IPS-11a (cell line): Measurements from ENCODE around the gene ARID1A.

Experiments used
- H3K4me3 ChIP-seq: one replicate; pipeline ENCODE4 v1.5.1; 2013; ENCODE audit warnings: low read depth, low read length, control low read depth

ARID1A gene

DNA sequence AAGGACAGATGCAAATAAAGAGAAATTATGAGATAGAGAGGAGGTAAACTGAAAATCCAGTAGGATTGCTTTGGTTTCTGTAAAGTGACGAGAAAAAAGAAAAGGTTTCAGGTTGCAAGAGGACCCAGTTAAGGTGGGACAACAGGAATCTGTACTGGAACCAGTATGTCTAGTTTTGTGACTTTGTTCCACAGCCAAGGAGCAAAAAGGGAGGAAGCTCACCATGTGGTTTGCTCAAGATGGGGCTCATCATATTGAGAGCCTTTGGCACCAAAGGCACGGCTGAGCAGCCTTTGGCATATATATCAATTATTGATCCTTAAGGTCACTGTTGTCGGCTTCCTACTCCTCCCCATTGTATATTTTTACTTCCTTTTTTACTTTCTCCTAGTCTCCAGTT is 128.9 kb downstream of the ARID1A start:
- no peak overlapping the region for H3K4me3 ChIP-seq

DNA sequence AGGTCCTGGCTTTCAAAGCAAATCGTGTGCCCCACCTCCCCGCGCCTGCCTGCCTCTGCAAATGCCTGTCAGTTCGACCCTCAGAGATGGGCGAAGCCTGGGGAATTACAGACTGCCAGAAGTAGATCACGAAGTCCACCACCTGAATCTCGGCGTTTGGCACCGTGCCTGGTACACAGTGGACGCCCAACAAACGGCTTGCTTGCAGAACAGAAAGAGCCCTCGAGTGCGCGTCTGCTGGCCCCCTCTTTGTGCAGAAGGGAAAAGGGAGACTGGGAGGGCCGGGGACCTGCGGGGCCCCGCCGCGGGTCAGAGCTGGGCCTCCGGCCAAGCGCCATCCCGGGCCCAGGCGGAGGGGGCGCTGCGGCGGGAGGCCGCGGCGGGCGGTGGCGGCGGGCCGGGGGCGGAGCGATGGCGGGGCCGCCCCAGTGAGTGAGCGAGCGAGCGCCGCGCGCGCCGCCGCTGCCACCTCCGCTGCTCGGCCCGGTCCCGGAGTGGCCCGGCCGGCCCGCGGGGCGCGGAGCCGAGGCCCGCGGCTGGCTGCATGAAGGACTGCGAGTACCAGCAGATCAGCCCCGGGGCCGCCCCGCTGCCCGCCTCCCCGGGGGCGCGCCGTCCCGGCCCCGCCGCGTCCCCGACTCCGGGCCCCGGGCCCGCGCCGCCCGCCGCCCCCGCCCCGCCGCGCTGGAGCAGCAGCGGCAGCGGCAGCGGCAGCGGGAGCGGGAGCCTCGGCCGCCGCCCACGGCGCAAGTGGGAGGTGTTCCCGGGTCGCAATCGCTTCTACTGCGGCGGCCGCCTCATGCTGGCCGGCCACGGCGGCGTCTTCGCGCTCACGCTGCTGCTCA is 130.7 kb downstream of the ARID1A start, which contains the start of gene ZDHHC18:
TSS of gene ZDHHC18 (plus strand) at position 428 of the 845 bp plus-strand sequence. CDS start at position 545, 117 bp downstream.
- H3K4me3 ChIP-seq: peak within 1 kb of the TSS; percentile 63

DNA sequence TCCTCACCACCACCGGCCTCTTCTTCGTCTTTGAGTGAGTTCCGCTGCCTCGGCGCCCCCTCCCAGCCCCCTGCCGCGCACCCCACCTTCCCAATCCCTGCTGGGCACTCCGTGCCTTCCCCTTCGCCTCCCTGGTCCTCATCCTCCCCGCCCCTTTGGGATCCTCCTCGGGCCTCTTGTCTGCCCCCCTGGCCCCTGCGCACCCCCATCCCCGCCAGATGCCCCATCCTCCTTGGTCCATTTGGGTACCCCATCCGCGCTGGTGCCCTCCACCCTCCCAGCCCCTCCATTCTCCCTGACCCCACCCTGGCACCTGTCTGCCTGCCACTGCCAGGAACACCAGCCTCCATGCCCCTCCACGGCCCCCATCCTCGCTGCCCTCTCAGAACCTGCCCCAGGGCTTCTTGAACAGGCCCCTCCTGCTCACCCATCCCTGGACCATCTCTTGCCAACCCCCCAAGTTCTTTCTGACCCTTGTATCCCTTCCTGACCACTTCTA is 131.3 kb downstream of the ARID1A start:
- peak overlapping the region; percentile 63 for H3K4me3 ChIP-seq

DNA sequence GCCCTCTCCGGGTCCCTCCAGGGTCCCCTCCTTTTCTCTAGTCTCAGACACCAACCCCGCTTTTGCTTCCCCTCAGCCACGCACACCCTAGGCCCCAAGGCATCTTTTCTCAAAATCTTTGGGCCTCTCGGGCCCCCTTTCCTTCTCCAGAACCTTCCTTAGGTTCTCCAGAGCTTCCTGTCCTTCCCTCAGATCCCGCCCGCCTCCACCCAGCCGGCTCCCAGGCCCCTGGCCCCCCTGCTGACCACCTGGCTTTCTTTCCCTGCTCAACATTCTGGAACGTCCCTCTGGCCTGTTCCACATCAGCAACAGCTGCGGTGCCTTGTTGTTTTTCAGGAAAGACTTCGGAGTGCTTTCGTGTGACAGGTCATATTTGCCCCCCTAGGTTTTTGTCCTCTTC is 131.8 kb downstream of the ARID1A start:
- no peak overlapping the region for H3K4me3 ChIP-seq

DNA sequence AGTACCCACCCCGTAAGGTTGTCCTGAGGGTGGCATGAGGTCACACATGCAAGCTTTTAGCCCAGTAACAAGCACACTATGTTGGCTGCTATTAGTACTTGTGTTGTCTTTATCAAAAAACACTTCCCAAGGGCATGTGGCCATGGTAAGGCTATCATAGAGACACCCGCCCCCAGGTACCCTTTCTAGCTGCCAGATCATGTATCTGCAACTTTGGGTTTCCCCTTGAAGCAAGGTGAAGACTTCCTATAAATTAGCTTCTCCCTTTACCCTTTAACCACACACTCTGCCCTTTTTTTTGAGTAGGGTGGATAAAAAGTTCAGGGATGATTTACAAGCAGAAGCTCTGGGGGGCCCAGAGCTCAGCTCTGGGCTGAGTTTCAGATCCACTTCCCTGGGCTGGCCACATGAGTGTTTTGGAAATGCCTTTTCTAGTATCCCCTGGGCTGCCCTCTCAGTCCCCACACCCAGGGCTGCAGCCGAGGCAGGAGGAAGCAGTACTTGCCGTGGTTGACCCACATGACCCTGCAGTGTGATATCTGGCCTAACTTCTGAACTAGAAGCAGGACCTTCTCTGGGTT is 132.7 kb downstream of the ARID1A start:
- H3K4me3 ChIP-seq: no peak overlapping the region

DNA sequence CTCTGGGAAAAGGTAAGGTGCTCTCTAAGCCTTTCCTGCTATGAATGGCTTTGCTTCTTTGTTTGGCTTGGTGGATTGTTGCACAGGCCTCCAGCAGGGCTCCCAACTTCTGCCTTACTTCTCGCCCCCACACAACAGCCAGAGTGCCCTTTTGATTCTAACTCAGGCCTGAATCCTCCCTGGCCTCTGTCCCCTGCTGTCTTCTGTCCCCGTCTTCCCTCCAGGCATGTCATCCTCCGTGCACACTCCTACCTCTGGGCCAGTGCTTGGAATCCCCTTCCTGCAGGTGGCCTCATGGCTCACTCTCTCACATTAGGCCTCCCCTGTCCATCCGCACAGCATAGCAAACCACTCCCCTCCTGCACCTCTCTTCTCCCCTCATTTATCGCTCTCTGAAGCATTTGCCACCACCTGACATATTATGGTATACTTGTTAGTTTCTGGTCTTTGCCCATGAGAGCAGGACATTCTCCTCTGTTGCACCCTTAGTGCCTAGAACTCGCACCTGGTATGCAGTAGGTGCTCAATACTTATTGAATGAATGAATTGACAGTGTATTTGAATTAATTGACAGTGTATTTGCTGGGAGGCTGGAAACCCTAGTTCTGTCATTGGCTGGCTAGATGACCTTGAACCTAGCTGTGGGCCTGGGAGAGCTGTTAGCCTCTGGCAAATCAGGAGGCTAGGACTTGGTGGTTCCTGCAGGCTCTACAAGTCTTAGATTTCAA is 133.5 kb downstream of the ARID1A start:
- no peak overlapping the region for H3K4me3 ChIP-seq

DNA sequence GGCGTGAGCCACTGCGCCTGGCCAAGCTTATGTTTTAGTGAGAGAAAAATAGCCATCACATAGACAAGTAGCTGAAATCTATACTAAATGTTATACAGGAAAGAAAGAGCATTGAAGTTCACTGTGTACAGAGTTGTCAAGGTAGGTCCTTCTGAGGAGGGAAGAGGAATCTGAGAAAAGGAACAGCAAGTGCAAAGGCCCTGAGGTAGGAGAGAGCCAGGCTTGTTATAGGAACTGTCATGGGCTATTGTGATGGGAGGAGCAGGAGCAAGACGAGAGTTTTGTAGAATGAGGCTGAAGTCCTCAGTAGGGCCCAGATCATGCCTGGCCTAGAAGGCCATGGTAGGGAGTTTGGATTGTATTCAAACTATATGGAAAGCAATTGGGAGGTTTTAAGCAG is 135.2 kb downstream of the ARID1A start:
- no peak overlapping the region for H3K4me3 ChIP-seq
